Activated naive CD4-positive, alpha-beta T cell treated with anti-CD3 and anti-CD28 coated beads, Interleukin-2, amount 50 U/mL, for 24 hours (primary cell): ENCODE results near the gene DTX2.
A peak's percentile ranks its signal among the peaks of the same experiment; 100 is the strongest.
"Not testable (repeated sequence)": the region's sequence is repeated elsewhere in the genome, so short reads cannot be mapped to it uniquely, and the experiment has no call there.

Experiments used
- H3K27ac Mint-ChIP-seq: one replicate; pipeline ENCODE4 v1.8.0; 2021; ENCODE audit warnings: mild to moderate bottlenecking, mixed read lengths
- H3K27me3 Mint-ChIP-seq: one replicate; pipeline ENCODE4 v1.8.0; 2021; ENCODE audit warnings: mixed read lengths
- H3K36me3 Mint-ChIP-seq: one replicate; pipeline ENCODE4 v1.8.0; 2021; ENCODE audit warnings: mixed read lengths
- H3K4me1 Mint-ChIP-seq: one replicate; pipeline ENCODE4 v1.8.0; 2021; ENCODE audit warnings: mixed read lengths
- H3K4me3 Mint-ChIP-seq: one replicate; pipeline ENCODE4 v1.8.0; 2021; ENCODE audit warnings: mild to moderate bottlenecking, mixed read lengths
- H3K9me3 Mint-ChIP-seq: one replicate; pipeline ENCODE4 v1.8.0; 2021; ENCODE audit warnings: mixed read lengths

DTX2 gene

GRCh38 chr7:76513817-76514799 lies 52.6 kb downstream of the DTX2 start:
- no peaks in the 10 kb centered on the region for H3K9me3 Mint-ChIP-seq
- no peaks in the 10 kb centered on the region for H3K4me1 Mint-ChIP-seq
- H3K27ac Mint-ChIP-seq = no peak overlapping the region
- no peaks in the 10 kb centered on the region for H3K36me3 Mint-ChIP-seq
- no peaks in the 10 kb centered on the region for H3K27me3 Mint-ChIP-seq
- H3K4me3 Mint-ChIP-seq = no peak overlapping the region

DNA sequence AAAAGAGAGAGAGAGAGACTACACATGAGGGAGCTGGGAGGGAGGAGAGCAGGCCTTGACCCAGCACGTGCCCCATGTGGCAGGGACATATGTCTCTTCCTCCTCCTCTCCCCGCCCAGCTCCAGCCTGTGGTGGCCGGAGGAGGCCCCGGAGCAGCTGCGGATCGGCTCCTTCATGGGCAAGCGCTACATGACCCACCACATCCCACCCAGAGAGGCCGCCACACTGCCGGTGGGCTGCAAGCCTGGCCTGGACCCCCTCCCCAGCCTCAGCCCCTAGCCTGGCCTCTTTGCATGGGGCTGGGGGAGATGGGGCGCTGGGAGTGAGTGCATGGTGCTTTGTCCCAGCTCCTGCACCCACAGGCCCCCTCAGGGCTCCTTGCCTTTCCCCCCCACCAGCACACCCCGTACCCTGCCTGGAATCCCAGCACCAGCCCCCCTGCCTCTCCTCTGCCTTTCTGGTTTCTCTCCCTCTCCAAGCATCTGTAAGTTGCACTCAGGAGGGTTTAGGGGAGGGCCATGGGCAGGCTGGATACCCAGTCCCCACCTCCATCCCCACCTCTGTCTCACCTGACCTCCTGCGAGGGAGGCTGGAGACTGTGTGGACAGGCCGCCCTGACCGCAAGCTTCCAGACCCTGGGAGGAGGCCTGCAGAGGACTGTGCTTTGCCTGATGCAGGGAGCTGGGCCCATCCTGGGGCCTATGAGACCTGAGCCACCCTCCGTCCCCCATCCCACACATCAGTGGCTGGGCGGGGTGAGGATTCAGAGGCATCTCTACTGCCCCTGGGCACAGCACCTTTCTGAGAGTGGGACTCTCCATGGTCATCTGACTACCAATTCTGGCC lies 53.6 kb downstream of the DTX2 start:
- no peaks in the 10 kb centered on the region for H3K36me3 Mint-ChIP-seq
- no peaks in the 10 kb centered on the region for H3K27me3 Mint-ChIP-seq
- no peaks in the 10 kb centered on the region for H3K4me1 Mint-ChIP-seq
- no peaks in the 10 kb centered on the region for H3K9me3 Mint-ChIP-seq
- H3K27ac Mint-ChIP-seq = no peak overlapping the region
- no peak overlapping the region for H3K4me3 Mint-ChIP-seq

DNA sequence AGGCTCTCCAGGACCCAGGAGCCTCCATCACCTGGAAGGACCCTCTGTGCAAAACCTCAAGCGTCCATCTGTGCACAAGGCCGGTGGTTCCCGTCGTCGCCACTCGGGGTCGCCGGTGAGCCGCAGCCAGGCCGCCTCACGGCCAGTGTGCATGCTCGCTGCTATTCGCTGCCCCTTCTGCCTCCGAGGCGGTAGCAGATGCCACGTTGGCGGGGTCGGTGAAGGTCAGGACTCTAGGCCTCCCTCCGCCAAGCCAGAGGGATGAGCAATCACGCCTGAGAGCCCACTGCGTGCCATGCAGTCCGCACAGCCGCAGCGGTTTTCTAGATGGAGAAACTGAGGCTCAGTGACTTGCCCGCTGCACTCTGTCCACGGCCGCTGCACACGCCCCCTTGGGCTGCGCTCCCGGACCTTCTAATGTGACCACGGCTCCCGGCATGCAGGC lies 54.5 kb downstream of the DTX2 start:
- Mint-ChIP-seq H3K36me3 (no peaks in the 10 kb centered on the region), H3K27ac (no peak overlapping the region), H3K27me3 (no peaks in the 10 kb centered on the region), H3K4me3 (no peak overlapping the region), H3K4me1 (no peaks in the 10 kb centered on the region), H3K9me3 (no peaks in the 10 kb centered on the region)

GRCh38 chr7:76516932-76517331 lies 55.4 kb downstream of the DTX2 start:
- H3K27ac Mint-ChIP-seq, H3K36me3 Mint-ChIP-seq, H3K9me3 Mint-ChIP-seq, H3K4me3 Mint-ChIP-seq, H3K4me1 Mint-ChIP-seq, H3K27me3 Mint-ChIP-seq: not testable (repeated sequence)

- not testable (repeated sequence) for H3K4me3 Mint-ChIP-seq, H3K4me1 Mint-ChIP-seq, H3K36me3 Mint-ChIP-seq, H3K9me3 Mint-ChIP-seq, H3K27ac Mint-ChIP-seq, H3K27me3 Mint-ChIP-seq
Measured at GRCh38 chr7:76526183-76526582, 64.7 kb downstream of the DTX2 start.

GRCh38 chr7:76531643-76532042 lies 70.1 kb downstream of the DTX2 start:
- not testable (repeated sequence) for H3K4me1 Mint-ChIP-seq, H3K27me3 Mint-ChIP-seq, H3K4me3 Mint-ChIP-seq, H3K27ac Mint-ChIP-seq, H3K9me3 Mint-ChIP-seq, H3K36me3 Mint-ChIP-seq

DNA sequence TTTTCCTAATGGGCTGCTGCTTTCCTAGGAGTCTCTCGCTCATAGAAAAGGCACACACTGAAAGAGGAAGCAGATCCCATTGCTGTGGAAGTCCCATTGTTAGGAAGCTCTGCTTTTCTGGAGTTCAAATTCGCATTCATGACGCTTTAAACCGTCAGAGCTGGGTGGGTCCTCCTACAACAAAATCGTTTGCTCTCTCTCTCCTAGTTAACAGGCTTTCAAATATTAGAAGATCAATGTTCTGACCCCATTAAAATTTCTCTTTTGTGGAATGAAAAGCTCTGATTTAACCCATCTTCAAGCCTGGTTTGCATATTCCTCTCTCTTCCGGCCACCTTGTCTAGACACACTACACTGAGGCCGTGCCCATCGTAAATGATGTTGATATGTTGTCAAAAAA lies 81.7 kb downstream of the DTX2 start, which contains the start of gene SPDYE16:
TSS of gene SPDYE16 (minus strand) at position 101 of the 400 bp plus-strand sequence. CDS start 1,838 bp downstream, outside the sequence.
- H3K4me1 Mint-ChIP-seq, H3K27me3 Mint-ChIP-seq, H3K36me3 Mint-ChIP-seq, H3K9me3 Mint-ChIP-seq, H3K27ac Mint-ChIP-seq, H3K4me3 Mint-ChIP-seq: not testable (repeated sequence)

- Mint-ChIP-seq H3K27ac (peak overlapping the region; percentile 96), H3K4me1 (peaks cover 23% of the 10 kb centered on the region), H3K4me3 (peak overlapping the region; percentile 93)
- H3K36me3 Mint-ChIP-seq, H3K27me3 Mint-ChIP-seq, H3K9me3 Mint-ChIP-seq: not testable (repeated sequence)
Measured at GRCh38 chr7:76549025-76549854, 87.7 kb downstream of the DTX2 start.

- not testable (repeated sequence) for H3K36me3 Mint-ChIP-seq, H3K27me3 Mint-ChIP-seq, H3K9me3 Mint-ChIP-seq
- Mint-ChIP-seq H3K4me1 (peaks cover 27% of the 10 kb centered on the region), H3K27ac (peak overlapping the region; percentile 84), H3K4me3 (peak overlapping the region; percentile 93)
Measured at GRCh38 chr7:76549855-76550248, 88.3 kb downstream of the DTX2 start.

DNA sequence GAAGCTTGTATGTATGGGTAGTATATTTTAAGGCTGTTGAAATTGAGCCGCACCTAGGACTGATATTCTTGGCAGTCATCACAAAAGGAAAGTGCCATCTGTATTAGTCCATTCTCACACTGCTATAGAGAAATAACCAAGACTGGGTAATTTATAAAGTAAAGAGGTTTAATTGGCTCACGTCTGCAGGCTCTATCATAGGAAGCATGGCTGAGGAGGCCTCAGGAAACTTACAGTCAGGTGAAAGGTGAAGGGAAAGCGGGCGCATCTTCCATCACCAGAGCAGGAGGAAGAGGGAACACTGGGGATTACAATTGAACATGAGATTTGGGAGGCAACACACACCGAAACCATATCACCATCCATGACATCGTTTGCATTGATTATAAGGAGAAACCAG lies 90.5 kb downstream of the DTX2 start:
- not testable (repeated sequence) for H3K27me3 Mint-ChIP-seq, H3K27ac Mint-ChIP-seq, H3K9me3 Mint-ChIP-seq
- H3K36me3 Mint-ChIP-seq = peaks cover 11% of the 10 kb centered on the region
- peak overlapping the region; percentile 23 for H3K4me3 Mint-ChIP-seq
- peaks cover 40% of the 10 kb centered on the region for H3K4me1 Mint-ChIP-seq
